ENCODE data around the gene EIF4EBP2. TPM values are rescaled to one million over a fixed set of nuclear protein-coding genes. Genes with fewer than 3 reads are reported as not detected.
A peak's percentile ranks its signal among the peaks of the same experiment; 100 is the strongest.

The EIF4EBP2 gene
- total and polyA plus RNA-seq, 2 experiments from 2014 or later = 43.1 to 77.1 TPM

- H3K27ac ChIP-seq = no peak overlapping the region
- WGBS (ENCODE audit: low lambda C conversion rate, missing lambda C conversion rate) = 81% methylated on average over 1 of the region's 1 CpG
- no peak overlapping the region for H3K4me2 ChIP-seq
Observed at GRCh38 chr10:70418229-70418628, 14.3 kb downstream of the EIF4EBP2 start.

DNA sequence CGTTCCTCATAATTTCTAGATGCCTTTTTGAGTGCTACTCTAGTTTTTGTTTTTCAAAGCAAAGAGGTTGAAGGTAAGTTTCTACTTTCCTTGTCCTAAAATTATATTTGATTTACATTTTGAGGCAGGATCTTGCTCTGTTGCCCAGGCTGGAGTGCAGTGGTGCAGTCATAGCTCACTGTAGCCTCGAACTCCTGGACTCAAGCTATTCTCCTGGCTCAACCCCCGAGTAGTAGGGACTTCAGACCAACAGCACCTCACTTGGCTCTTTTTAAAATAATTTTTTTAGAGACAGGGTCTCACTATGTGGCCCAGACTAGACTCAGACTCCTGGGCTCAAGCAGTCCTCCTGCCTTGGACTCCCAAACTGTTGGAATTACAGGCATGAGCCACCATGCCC lies 14.8 kb downstream of the EIF4EBP2 start:
- no peaks in the 10 kb centered on the region for H3K27me3 ChIP-seq
- no peaks in the 10 kb centered on the region for H3K4me1 ChIP-seq (ENCODE audit: insufficient read depth)
- no peak for TF ChIP-seq EZH2 (IDR thresholded peaks at IDR 0.05; ENCODE audit: borderline replicate concordance)
- TF ChIP-seq EZH2phosphoT487 (IDR thresholded peaks at IDR 0.05; ENCODE audit: low read depth, severe bottlenecking, unreplicated experiment) = no peak
- TF ChIP-seq, protein P1, sequence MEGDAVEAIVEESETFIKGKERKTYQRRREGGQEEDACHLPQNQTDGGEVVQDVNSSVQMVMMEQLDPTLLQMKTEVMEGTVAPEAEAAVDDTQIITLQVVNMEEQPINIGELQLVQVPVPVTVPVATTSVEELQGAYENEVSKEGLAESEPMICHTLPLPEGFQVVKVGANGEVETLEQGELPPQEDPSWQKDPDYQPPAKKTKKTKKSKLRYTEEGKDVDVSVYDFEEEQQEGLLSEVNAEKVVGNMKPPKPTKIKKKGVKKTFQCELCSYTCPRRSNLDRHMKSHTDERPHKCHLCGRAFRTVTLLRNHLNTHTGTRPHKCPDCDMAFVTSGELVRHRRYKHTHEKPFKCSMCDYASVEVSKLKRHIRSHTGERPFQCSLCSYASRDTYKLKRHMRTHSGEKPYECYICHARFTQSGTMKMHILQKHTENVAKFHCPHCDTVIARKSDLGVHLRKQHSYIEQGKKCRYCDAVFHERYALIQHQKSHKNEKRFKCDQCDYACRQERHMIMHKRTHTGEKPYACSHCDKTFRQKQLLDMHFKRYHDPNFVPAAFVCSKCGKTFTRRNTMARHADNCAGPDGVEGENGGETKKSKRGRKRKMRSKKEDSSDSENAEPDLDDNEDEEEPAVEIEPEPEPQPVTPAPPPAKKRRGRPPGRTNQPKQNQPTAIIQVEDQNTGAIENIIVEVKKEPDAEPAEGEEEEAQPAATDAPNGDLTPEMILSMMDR (IDR thresholded peaks at IDR 0.05; ENCODE audit: poor library complexity) = no peak
- H4K20me1 ChIP-seq (ENCODE audit: insufficient read depth, poor library complexity, severe bottlenecking) = peaks cover 56% of the 10 kb centered on the region
- H3K36me3 ChIP-seq (replicated peaks; ENCODE audit: insufficient read depth, low read depth) = peaks cover 7% of the 10 kb centered on the region
- no peaks in the 10 kb centered on the region for H3K9me2 ChIP-seq (replicated peaks; ENCODE audit: insufficient read depth)
- 95% methylated on average over 3 of the region's 3 CpGs for WGBS (ENCODE audit: low lambda C conversion rate, missing lambda C conversion rate)
- no peak overlapping the region for H2AFZ ChIP-seq
- H3K79me2 ChIP-seq = peaks cover 63% of the 10 kb centered on the region
- H3K9me3 ChIP-seq (ENCODE audit: low read depth) = no peaks in the 10 kb centered on the region
- H3K4me2 ChIP-seq = no peak overlapping the region
- no peak for DNase-seq (ENCODE audit: low spot score)
- no peak overlapping the region for H3K4me3 ChIP-seq
- H3K27ac ChIP-seq = no peak overlapping the region

More at GRCh38 chr10:70418229-70418628, 14.3 kb downstream of the EIF4EBP2 start:
- Histone ChIP-seq H3K36me3 (replicated peaks; ENCODE audit: insufficient read depth, low read depth) (peaks cover 5% of the 10 kb centered on the region), H4K20me1 (ENCODE audit: insufficient read depth, poor library complexity, severe bottlenecking) (peaks cover 61% of the 10 kb centered on the region), H2AFZ (no peak overlapping the region), H3K9me2 (replicated peaks; ENCODE audit: insufficient read depth) (no peaks in the 10 kb centered on the region), H3K4me1 (ENCODE audit: insufficient read depth) (no peaks in the 10 kb centered on the region), H3K9me3 (ENCODE audit: low read depth) (no peaks in the 10 kb centered on the region), H3K79me2 (peaks cover 68% of the 10 kb centered on the region), H3K4me3 (no peak overlapping the region), H3K27me3 (no peaks in the 10 kb centered on the region)
- peak; percentile 27 for DNase-seq (ENCODE audit: low spot score)
- no peak for TF ChIP-seq EZH2phosphoT487 (IDR thresholded peaks at IDR 0.05; ENCODE audit: low read depth, severe bottlenecking, unreplicated experiment)
- TF ChIP-seq, protein P1 (IDR thresholded peaks at IDR 0.05; ENCODE audit: poor library complexity) = no peak
- no peak for TF ChIP-seq EZH2 (IDR thresholded peaks at IDR 0.05; ENCODE audit: borderline replicate concordance)

DNA sequence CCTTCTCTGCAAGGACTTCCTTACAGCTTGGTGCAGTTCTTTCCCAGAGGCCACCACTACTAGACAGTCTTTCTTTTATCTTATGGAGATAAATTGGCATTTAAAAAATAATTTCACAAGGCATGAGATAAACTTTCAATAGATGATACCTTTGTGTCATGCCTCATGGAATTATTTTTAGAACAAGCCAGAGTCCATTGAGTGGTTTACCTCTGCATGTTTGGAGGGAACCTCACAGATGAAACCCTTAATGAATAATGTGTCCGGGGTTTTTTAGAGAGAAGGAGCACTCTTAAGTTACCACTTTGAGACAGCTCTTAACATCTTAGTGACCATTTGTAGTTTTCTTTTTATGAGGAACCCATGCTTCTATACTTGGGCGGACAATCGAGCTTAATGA lies 20.4 kb downstream of the EIF4EBP2 start:
- no peak for TF ChIP-seq EZH2phosphoT487 (IDR thresholded peaks at IDR 0.05; ENCODE audit: low read depth, severe bottlenecking, unreplicated experiment)
- TF ChIP-seq, protein P1 (IDR thresholded peaks at IDR 0.05; ENCODE audit: poor library complexity) = no peak
- no peak for TF ChIP-seq EZH2 (IDR thresholded peaks at IDR 0.05; ENCODE audit: borderline replicate concordance)
- Histone ChIP-seq H3K4me3 (no peak overlapping the region), H3K4me2 (no peak overlapping the region), H3K9me3 (ENCODE audit: low read depth) (no peaks in the 10 kb centered on the region), H3K9me2 (replicated peaks; ENCODE audit: insufficient read depth) (no peaks in the 10 kb centered on the region), H3K27ac (peak overlapping the region; percentile 56), H3K79me2 (peaks cover 9% of the 10 kb centered on the region), H3K36me3 (replicated peaks; ENCODE audit: insufficient read depth, low read depth) (peaks cover 7% of the 10 kb centered on the region), H3K27me3 (no peaks in the 10 kb centered on the region), H3K4me1 (ENCODE audit: insufficient read depth) (peaks cover 6% of the 10 kb centered on the region), H4K20me1 (ENCODE audit: insufficient read depth, poor library complexity, severe bottlenecking) (peaks cover 6% of the 10 kb centered on the region), H2AFZ (no peak overlapping the region)
- 98% methylated on average over 3 of the region's 3 CpGs for WGBS (ENCODE audit: low lambda C conversion rate, missing lambda C conversion rate)
- no peak for DNase-seq (ENCODE audit: low spot score)

DNA sequence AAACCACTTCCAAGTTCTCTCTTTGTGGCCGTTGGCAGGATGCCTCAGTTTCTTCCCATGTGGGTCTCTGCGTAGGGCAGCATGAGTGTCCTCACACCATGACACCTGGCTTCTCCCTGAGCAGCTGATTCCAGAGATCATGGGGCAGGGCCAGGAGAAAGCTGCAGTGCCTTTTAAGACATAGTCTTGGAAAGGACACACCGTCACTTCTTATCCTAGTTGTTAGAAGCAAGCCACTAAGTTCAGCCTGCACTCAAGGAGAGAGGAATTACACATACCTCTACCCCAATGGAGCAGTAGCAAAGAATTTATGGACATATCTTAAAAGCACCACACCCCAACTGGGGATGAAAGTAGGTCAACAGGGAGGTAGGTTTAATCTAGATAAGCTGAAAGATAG lies 21.2 kb downstream of the EIF4EBP2 start:
- no peak for TF ChIP-seq EZH2phosphoT487 (IDR thresholded peaks at IDR 0.05; ENCODE audit: low read depth, severe bottlenecking, unreplicated experiment)
- TF ChIP-seq, protein P1 (IDR thresholded peaks at IDR 0.05; ENCODE audit: poor library complexity) = no peak
- TF ChIP-seq EZH2 (IDR thresholded peaks at IDR 0.05; ENCODE audit: borderline replicate concordance) = no peak
- no peaks in the 10 kb centered on the region for H3K9me2 ChIP-seq (replicated peaks; ENCODE audit: insufficient read depth)
- no peak overlapping the region for H2AFZ ChIP-seq
- 81% methylated on average over 3 of the region's 3 CpGs for WGBS (ENCODE audit: low lambda C conversion rate, missing lambda C conversion rate)
- no peaks in the 10 kb centered on the region for H3K9me3 ChIP-seq (ENCODE audit: low read depth)
- H3K79me2 ChIP-seq = peaks cover 1% of the 10 kb centered on the region
- no peak overlapping the region for H3K4me3 ChIP-seq
- H4K20me1 ChIP-seq (ENCODE audit: insufficient read depth, poor library complexity, severe bottlenecking) = peaks cover 3% of the 10 kb centered on the region
- H3K4me1 ChIP-seq (ENCODE audit: insufficient read depth) = peaks cover 8% of the 10 kb centered on the region
- no peak overlapping the region for H3K4me2 ChIP-seq
- DNase-seq (ENCODE audit: low spot score) = no peak
- H3K27ac ChIP-seq = peak overlapping the region; percentile 56
- no peaks in the 10 kb centered on the region for H3K27me3 ChIP-seq
- peaks cover 7% of the 10 kb centered on the region for H3K36me3 ChIP-seq (replicated peaks; ENCODE audit: insufficient read depth, low read depth)
